ENCODE results near the gene AXIN2.

AXIN2 gene

DNA sequence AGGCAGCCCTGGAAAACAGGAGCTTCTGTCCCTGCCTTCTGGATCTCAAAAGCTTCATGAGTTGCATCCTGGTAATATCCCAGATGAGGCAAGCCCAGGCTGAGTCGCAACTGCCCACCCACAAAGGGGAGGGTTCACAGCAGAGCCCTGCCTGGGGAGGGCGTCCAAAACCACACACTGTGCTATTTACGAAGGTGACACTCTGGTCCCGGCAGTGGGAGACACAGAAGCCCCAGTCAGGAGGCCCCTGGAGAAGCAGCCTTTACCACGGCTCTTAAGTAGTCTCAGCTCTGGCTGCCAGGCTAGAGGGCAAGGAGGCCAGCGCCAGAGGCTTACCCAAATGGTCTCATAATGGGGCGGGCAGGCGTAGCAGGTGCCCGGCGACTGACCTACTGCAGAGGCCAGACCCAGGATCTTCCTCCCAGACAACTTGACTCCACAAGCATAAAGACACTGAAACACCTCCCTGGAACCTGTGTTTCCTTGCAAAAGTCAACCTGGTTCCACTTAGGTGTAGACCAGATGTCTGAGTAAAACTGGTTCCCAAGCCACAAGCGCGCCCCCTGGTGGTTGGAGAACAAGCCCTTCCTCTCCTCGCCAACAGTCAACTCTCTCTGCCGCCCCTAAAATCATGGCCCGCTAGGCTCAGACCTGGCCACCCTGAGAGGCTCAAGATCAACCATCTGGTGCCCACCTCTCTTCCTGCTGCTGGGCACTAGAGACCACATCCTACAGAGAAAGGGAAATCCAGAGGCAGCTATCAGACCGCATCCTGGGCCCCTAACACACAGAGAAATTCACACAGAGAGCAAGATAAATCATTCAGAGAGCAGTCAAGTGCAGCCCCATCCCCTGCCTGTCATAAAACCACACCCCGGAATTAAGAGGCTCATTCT lies 5.2 kb downstream of the AXIN2 start (continued):
- TF ChIP-seq, protein P1, sequence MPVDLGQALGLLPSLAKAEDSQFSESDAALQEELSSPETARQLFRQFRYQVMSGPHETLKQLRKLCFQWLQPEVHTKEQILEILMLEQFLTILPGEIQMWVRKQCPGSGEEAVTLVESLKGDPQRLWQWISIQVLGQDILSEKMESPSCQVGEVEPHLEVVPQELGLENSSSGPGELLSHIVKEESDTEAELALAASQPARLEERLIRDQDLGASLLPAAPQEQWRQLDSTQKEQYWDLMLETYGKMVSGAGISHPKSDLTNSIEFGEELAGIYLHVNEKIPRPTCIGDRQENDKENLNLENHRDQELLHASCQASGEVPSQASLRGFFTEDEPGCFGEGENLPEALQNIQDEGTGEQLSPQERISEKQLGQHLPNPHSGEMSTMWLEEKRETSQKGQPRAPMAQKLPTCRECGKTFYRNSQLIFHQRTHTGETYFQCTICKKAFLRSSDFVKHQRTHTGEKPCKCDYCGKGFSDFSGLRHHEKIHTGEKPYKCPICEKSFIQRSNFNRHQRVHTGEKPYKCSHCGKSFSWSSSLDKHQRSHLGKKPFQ (tag by site-specific recombination; IDR thresholded peaks at IDR 0.05) = 0 out of 2 replicates have a peak, but pooled peaks have one; percentile 28
- no peak for TF ChIP-seq KLF1 (tag by site-specific recombination; IDR thresholded peaks at IDR 0.05)
- no peak for TF ChIP-seq ZNF433 (tag by site-specific recombination; IDR thresholded peaks at IDR 0.05; ENCODE audit: low read depth)
- peak; percentile 29; the same call in 1 of the 2 replicates for TF ChIP-seq SP3 (tag by site-specific recombination; IDR thresholded peaks at IDR 0.05)
- no peak for TF ChIP-seq ZFHX2 (tag by site-specific recombination; conservative IDR thresholded peaks at IDR 0.05)
- 0 out of 2 replicates have a peak, but pooled peaks have one; percentile 32 for TF ChIP-seq ZBTB17 (tag by site-specific recombination; IDR thresholded peaks at IDR 0.05)
- no peak for TF ChIP-seq ZNF76 (tag by site-specific recombination; IDR thresholded peaks at IDR 0.05; ENCODE audit: borderline replicate concordance, low read depth)
- no peak for TF ChIP-seq ZNF112 (tag by site-specific recombination; IDR thresholded peaks at IDR 0.05)
- peak; percentile 52; the same call in 1 of the 2 replicates for TF ChIP-seq ZIC2 (tag by site-specific recombination; IDR thresholded peaks at IDR 0.05)
- no peak for TF ChIP-seq ZNF530 (tag by site-specific recombination; IDR thresholded peaks at IDR 0.05; ENCODE audit: low read depth)
- TF ChIP-seq ZBTB20 (tag by site-specific recombination; IDR thresholded peaks at IDR 0.05) = peak; percentile 99
- no peak for TF ChIP-seq ZNF248 (tag by site-specific recombination; IDR thresholded peaks at IDR 0.05)
- TF ChIP-seq ZNF302 (tag by site-specific recombination; IDR thresholded peaks at IDR 0.05; ENCODE audit: low read depth) = no peak
- TF ChIP-seq ZNF157 (tag by site-specific recombination; IDR thresholded peaks at IDR 0.05) = no peak
- TF ChIP-seq SP7 (tag by site-specific recombination; IDR thresholded peaks at IDR 0.05) = peak; percentile 74
- TF ChIP-seq SCRT1 (tag by site-specific recombination; IDR thresholded peaks at IDR 0.05; ENCODE audit: borderline replicate concordance) = no peak
- TF ChIP-seq ZNF138 (tag by site-specific recombination; IDR thresholded peaks at IDR 0.05; ENCODE audit: borderline replicate concordance) = no peak
- TF ChIP-seq ZNF777 (tag by site-specific recombination; IDR thresholded peaks at IDR 0.05; ENCODE audit: borderline replicate concordance) = no peak
- TF ChIP-seq, protein P2, sequence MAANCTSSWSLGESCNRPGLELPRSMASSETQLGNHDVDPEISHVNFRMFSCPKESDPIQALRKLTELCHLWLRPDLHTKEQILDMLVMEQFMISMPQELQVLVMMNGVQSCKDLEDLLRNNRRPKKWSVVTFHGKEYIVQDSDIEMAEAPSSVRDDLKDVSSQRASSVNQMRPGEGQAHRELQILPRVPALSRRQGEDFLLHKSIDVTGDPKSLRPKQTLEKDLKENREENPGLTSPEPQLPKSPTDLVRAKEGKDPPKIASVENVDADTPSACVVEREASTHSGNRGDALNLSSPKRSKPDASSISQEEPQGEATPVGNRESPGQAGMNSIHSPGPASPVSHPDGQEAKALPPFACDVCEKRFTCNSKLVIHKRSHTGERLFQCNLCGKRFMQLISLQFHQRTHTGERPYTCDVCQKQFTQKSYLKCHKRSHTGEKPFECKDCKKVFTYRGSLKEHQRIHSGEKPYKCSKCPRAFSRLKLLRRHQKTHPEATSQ (tag by site-specific recombination; IDR thresholded peaks at IDR 0.05) = no peak
- TF ChIP-seq, protein P3, sequence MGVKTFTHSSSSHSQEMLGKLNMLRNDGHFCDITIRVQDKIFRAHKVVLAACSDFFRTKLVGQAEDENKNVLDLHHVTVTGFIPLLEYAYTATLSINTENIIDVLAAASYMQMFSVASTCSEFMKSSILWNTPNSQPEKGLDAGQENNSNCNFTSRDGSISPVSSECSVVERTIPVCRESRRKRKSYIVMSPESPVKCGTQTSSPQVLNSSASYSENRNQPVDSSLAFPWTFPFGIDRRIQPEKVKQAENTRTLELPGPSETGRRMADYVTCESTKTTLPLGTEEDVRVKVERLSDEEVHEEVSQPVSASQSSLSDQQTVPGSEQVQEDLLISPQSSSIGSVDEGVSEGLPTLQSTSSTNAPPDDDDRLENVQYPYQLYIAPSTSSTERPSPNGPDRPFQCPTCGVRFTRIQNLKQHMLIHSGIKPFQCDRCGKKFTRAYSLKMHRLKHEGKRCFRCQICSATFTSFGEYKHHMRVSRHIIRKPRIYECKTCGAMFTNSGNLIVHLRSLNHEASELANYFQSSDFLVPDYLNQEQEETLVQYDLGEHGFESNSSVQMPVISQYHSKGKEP (tag by site-specific recombination; IDR thresholded peaks at IDR 0.05) = no peak
- peak; percentile 44 for TF ChIP-seq ZBTB48 (tag by site-specific recombination; IDR thresholded peaks at IDR 0.05)
- TF ChIP-seq ZFP37 (tag by site-specific recombination; IDR thresholded peaks at IDR 0.05) = 0 out of 2 replicates have a peak, but pooled peaks have one; percentile 42
- TF ChIP-seq ZSCAN30 (tag by site-specific recombination; IDR thresholded peaks at IDR 0.05) = peak; percentile 50; the same call in 1 of the 2 replicates
- TF ChIP-seq ZNF133 (tag by site-specific recombination; IDR thresholded peaks at IDR 0.05) = peak; percentile 46; the same call in 1 of the 2 replicates
- TF ChIP-seq, protein P4, sequence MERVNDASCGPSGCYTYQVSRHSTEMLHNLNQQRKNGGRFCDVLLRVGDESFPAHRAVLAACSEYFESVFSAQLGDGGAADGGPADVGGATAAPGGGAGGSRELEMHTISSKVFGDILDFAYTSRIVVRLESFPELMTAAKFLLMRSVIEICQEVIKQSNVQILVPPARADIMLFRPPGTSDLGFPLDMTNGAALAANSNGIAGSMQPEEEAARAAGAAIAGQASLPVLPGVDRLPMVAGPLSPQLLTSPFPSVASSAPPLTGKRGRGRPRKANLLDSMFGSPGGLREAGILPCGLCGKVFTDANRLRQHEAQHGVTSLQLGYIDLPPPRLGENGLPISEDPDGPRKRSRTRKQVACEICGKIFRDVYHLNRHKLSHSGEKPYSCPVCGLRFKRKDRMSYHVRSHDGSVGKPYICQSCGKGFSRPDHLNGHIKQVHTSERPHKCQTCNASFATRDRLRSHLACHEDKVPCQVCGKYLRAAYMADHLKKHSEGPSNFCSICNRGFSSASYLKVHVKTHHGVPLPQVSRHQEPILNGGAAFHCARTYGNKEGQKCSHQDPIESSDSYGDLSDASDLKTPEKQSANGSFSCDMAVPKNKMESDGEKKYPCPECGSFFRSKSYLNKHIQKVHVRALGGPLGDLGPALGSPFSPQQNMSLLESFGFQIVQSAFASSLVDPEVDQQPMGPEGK (tag by site-specific recombination; IDR thresholded peaks at IDR 0.05) = 0 out of 2 replicates have a peak, but pooled peaks have one; percentile 14
- TF ChIP-seq ZNF654 (tag by site-specific recombination; IDR thresholded peaks at IDR 0.05; ENCODE audit: low read depth) = peak; percentile 49
- TF ChIP-seq, protein P5, sequence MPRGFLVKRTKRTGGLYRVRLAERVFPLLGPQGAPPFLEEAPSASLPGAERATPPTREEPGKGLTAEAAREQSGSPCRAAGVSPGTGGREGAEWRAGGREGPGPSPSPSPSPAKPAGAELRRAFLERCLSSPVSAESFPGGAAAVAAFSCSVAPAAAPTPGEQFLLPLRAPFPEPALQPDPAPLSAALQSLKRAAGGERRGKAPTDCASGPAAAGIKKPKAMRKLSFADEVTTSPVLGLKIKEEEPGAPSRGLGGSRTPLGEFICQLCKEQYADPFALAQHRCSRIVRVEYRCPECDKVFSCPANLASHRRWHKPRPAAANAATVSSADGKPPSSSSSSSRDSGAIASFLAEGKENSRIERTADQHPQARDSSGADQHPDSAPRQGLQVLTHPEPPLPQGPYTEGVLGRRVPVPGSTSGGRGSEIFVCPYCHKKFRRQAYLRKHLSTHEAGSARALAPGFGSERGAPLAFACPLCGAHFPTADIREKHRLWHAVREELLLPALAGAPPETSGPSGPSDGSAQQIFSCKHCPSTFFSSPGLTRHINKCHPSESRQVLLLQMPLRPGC (tag by site-specific recombination; IDR thresholded peaks at IDR 0.05) = no peak
- TF ChIP-seq ZNF529 (tag by site-specific recombination; IDR thresholded peaks at IDR 0.05; ENCODE audit: insufficient replicate concordance) = no peak
